HL-60 (cell line): Measurements from ENCODE around the gene TMEM63A.

Experiments
- DNase-seq, 2 experiments: peaks; one replicate each; pipeline ENCODE4 v3.0.0-alpha.2; 2010 to 2020; ENCODE audit warnings: low read depth in 1 of 2, low spot score in 1 of 2
- H3K27ac ChIP-seq: fragments of 250-450 bp; sonication (Bioruptor Pico); replicated peaks from 2 replicates; pipeline ENCODE4 v1.5.1; 2020; ENCODE audit warnings: mild to moderate bottlenecking, moderate library complexity
- H3K27me3 ChIP-seq: fragments of 250-450 bp; sonication (Bioruptor Pico); 2 replicates; pipeline ENCODE4 v1.5.1; 2021; ENCODE audit warnings: mild to moderate bottlenecking, moderate library complexity; ENCODE audit not compliant: insufficient read depth, poor library complexity, severe bottlenecking
- H3K4me3 ChIP-seq: replicated peaks from 2 replicates; pipeline ENCODE4 v1.5.1; 2011; ENCODE audit warnings: mild to moderate bottlenecking, control low read depth, low read length; ENCODE audit not compliant: insufficient read depth
- CTCF ChIP-seq: IDR thresholded peaks from one replicate; pipeline ENCODE4 v1.5.1; 2011; ENCODE audit warnings: low read length, control low read depth, inconsistent platforms; ENCODE audit not compliant: insufficient read depth
- GABPA ChIP-seq: IDR thresholded peaks from 2 replicates; pipeline ENCODE4 v1.6.1; 2012; ENCODE audit warnings: low read depth
- POLR2AphosphoS5 ChIP-seq: IDR thresholded peaks from 2 replicates; pipeline ENCODE4 v1.6.1; 2012; ENCODE audit warnings: low read depth
- SPI1 ChIP-seq: IDR thresholded peaks from 2 replicates; pipeline ENCODE4 v1.6.1; 2012; ENCODE audit warnings: low read depth, mild to moderate bottlenecking, borderline replicate concordance
- TF ChIP-seq, protein P1 (sequence below): IDR thresholded peaks from 2 replicates; pipeline ENCODE4 v1.6.1; 2012; ENCODE audit warnings: low read depth; ENCODE audit not compliant: insufficient replicate concordance

Gene TMEM63A

DNA sequence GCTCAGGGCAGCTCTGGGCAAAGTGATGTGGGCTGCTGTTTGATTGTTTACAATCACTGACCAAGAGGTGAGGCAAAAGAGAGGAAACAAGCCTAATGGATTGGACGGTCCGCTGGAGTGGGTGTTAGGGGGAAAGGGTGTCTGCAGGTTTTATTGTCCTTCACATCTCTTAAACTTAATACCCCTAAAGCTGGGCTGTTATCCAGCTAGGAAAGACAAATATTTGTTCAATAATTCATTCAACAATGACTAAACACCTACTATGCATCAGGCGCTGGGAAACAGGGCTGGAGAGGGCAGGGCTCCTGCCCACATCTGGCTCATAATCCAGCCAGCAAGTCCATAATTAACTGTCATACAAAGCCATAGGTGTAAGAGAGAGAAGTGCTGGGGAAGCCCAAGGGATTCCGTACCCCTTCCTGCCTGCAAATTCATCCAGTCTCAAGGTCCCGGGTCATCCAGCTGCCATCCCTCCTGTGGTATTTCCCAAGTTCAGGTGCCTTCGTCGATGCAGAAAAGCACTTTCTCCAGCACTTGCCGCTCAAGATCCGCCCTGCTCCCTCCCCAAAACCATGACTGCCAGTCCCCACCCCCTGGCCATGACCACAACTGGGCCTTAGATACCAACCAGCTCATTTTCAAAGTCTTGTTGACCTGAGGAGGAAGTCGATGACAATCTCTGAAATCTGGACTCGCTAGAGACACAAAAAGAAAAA is 10.7 kb downstream of the TMEM63A start:
- no peak for DNase-seq
- Histone ChIP-seq H3K27me3 (no peaks in the 10 kb centered on the region), H3K4me3 (no peak overlapping the region), H3K27ac (no peak overlapping the region)
- TF ChIP-seq GABPA (no peak), SPI1 (no peak), POLR2AphosphoS5 (no peak), CTCF (no peak)
- TF ChIP-seq, protein P1, sequence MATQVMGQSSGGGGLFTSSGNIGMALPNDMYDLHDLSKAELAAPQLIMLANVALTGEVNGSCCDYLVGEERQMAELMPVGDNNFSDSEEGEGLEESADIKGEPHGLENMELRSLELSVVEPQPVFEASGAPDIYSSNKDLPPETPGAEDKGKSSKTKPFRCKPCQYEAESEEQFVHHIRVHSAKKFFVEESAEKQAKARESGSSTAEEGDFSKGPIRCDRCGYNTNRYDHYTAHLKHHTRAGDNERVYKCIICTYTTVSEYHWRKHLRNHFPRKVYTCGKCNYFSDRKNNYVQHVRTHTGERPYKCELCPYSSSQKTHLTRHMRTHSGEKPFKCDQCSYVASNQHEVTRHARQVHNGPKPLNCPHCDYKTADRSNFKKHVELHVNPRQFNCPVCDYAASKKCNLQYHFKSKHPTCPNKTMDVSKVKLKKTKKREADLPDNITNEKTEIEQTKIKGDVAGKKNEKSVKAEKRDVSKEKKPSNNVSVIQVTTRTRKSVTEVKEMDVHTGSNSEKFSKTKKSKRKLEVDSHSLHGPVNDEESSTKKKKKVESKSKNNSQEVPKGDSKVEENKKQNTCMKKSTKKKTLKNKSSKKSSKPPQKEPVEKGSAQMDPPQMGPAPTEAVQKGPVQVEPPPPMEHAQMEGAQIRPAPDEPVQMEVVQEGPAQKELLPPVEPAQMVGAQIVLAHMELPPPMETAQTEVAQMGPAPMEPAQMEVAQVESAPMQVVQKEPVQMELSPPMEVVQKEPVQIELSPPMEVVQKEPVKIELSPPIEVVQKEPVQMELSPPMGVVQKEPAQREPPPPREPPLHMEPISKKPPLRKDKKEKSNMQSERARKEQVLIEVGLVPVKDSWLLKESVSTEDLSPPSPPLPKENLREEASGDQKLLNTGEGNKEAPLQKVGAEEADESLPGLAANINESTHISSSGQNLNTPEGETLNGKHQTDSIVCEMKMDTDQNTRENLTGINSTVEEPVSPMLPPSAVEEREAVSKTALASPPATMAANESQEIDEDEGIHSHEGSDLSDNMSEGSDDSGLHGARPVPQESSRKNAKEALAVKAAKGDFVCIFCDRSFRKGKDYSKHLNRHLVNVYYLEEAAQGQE, result no peak

GRCh38 chr1:225870911-225871310 is 11.3 kb downstream of the TMEM63A start:
- Histone ChIP-seq H3K4me3 (no peak overlapping the region), H3K27me3 (no peaks in the 10 kb centered on the region), H3K27ac (no peak overlapping the region)
- DNase-seq, result no peak
- TF ChIP-seq, protein P1, result no peak
- TF ChIP-seq GABPA, result no peak

GRCh38 chr1:225868631-225869330 is 13.4 kb downstream of the TMEM63A start:
- Histone ChIP-seq H3K27ac (no peak overlapping the region), H3K4me3 (no peak overlapping the region), H3K27me3 (no peaks in the 10 kb centered on the region)
- TF ChIP-seq POLR2AphosphoS5, result no peak
- TF ChIP-seq CTCF, result no peak
- TF ChIP-seq, protein P1, result no peak
- TF ChIP-seq GABPA, result no peak
- no peak for TF ChIP-seq SPI1
- DNase-seq, result no peak
